Erythroblast (primary cell): ENCODE results near the gene ALKBH3.

Source experiments
- GATA1 ChIP-seq: IDR thresholded peaks from 2 replicates; pipeline ENCODE4 v1.6.1; 2011; ENCODE audit warnings: low read depth, mild to moderate bottlenecking, control low read depth, low read length, moderate library complexity
- POLR2A ChIP-seq: IDR thresholded peaks from 2 replicates; pipeline ENCODE4 v1.6.1; 2011; ENCODE audit warnings: mild to moderate bottlenecking, low read length

GRCh38 chr11:43944761-43945311, 64.2 kb downstream of the ALKBH3 start:
- TF ChIP-seq POLR2A, result no peak
- TF ChIP-seq GATA1, result no peak
